Ishikawa (cell line): ENCODE data around the gene CALN1.

Source experiments
- CREB1 ChIP-seq: IDR thresholded peaks from 2 replicates; pipeline ENCODE4 v1.6.1; 2012; ENCODE audit warnings: low read depth
- EP300 ChIP-seq: IDR thresholded peaks from 2 replicates; pipeline ENCODE4 v1.6.1; 2012; ENCODE audit warnings: borderline replicate concordance
- TCF12 ChIP-seq: IDR thresholded peaks from 2 replicates; pipeline ENCODE4 v1.6.1; 2012; ENCODE audit warnings: low read depth
- TF ChIP-seq, protein P1 (sequence below): IDR thresholded peaks from 2 replicates; pipeline ENCODE4 v1.6.1; 2012
- TF ChIP-seq, protein P2 (sequence below): IDR thresholded peaks from 2 replicates; pipeline ENCODE4 v1.6.1; 2012

DNA sequence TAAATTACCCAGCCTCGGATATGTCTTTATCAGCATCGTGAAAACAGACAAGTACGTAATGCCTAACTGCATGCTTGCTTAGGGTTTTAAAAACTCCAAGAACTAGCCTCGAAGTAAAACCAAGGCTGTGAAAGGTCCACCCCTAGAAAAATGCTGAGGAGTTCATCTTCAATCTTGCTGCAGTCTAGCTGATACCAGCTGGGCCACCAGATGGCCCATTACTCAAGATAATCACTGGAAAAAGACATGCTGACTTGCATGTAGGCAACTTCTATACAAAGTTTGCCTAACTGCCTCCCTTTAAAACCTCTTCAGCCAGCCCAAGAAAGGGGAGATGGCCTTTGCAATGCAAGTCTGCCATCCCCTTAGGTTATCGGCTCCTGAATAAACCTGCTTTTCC lies 666.1 kb downstream of the CALN1 start:
- TF ChIP-seq TCF12 = no peak
- no peak for TF ChIP-seq EP300
- TF ChIP-seq CREB1 = no peak
- TF ChIP-seq, protein P1, sequence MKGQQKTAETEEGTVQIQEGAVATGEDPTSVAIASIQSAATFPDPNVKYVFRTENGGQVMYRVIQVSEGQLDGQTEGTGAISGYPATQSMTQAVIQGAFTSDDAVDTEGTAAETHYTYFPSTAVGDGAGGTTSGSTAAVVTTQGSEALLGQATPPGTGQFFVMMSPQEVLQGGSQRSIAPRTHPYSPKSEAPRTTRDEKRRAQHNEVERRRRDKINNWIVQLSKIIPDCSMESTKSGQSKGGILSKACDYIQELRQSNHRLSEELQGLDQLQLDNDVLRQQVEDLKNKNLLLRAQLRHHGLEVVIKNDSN = no peak
- TF ChIP-seq, protein P2, sequence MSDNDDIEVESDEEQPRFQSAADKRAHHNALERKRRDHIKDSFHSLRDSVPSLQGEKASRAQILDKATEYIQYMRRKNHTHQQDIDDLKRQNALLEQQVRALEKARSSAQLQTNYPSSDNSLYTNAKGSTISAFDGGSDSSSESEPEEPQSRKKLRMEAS = no peak
